ENCODE data around the gene C2CD4B. TPM values are rescaled to one million over a fixed set of nuclear protein-coding genes. Genes with fewer than 3 reads are reported as not detected.

Gene C2CD4B
- total RNA-seq, 1 donor from 2014 or later: 5.9 TPM

DNA sequence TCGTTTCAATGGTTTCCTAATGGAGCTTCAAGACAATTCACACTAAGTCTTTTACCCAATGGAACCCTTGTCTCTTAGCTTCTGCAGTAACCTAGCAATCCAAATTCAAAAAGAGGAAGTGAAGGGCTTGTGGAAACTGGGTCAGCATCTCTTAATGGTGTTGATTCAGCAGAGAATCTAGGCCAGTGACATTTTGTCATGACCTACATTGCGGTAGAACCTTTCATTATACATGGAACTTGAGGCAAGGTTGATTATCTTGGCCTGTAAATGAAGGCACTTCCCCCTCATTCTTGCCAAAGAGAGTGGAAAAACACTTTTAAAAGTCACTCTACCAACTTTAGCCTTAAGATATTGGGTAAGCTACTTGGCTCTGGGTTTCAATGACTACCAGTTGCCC is 42.8 kb downstream of the C2CD4B start:
- ATAC-seq (no peak), DNase-seq (ENCODE audit: low spot score) (no peak)
- intact Hi-C loops (cut with DNase I): loop anchor here (5.0 kb wide), 1 partner anchor 55 kb away; the partner anchor contains the start of gene C2CD4A

DNA sequence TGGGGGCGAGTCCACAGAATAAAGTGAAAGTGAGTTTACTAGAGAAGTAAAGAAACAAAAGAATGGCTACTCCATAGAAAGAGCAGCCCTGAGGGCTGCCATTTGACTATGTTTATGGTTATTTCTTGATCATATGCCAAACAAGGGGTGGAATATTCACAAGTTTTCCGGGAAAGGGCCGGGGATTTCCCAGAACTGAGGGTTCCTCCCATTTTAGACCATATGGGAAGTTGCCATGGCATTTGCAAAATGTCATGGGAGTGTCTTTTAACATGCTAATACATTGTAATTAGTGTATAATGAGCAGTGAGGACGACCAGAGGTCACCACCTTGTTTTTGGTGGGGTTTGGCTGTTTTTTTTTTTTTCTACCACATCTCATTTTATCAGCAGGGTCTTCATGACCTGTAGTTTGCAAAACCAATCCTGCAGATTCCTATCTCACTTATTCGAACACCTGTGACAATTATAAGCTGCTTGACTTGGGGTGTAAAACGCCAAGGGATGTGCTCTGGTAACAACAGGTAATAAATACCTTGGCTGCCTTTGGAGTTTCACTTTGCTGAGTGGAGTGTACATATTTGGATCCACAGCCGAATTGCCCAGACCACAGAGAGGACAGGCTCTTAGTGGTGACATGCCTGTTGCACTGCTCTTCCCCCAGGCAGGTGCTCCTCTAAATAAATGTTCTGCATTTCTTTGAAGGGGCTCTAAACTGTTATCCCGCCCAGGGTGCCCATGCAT is 43.6 kb downstream of the C2CD4B start:
- ATAC-seq: no peak
- no peak for DNase-seq (ENCODE audit: low spot score)

DNA sequence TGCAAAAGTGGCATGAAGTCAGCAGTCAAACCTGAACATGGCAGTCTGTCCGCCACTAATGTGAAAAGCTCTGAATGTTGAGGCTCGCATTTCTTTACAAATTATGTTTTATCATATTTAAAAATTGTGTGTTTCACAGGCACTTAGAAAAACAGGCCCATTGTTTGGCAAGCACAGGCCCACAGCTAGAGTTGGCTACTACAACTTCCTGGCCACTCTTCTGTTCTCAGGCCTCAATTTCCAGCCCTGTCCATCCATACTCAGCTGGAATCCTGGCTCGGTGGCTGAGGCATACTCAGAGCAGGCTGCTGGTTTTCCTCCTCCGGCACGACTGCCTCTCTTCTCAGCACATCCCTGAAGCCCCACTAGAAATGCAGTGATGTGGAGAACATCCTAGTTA is 44.3 kb downstream of the C2CD4B start:
- DNase-seq (ENCODE audit: low spot score) (no peak), ATAC-seq (no peak)
- intact Hi-C loops (cut with DNase I): loop anchor here (5.0 kb wide), 1 partner anchor 53 kb away; the partner anchor contains the start of gene C2CD4A

More for the DNA sequence above, 43.6 kb downstream of the C2CD4B start:
- intact Hi-C loops (cut with DNase I): loop anchor here (5.0 kb wide), 1 partner anchor 54 kb away; the partner anchor contains the start of gene C2CD4A

DNA sequence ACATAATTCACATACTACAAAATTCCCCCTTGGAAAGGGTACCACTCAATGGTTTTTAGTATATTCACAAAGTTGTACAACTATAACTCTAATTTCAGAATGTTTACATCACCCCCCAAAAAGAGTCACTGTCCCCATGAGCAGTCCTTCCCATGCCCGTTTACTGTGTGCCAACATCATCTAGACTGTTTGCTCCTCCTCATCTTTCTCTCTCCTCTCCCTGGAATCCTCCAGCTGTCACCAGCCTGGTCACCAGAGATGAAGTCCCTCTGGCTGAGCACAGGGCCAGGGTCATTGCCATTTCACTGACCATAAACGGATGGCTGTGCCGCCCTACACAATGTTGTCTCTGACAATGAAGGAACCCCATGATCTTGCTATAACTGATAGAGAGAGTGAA is 45.2 kb downstream of the C2CD4B start:
- intact Hi-C loops (cut with DNase I): loop anchor here (5.0 kb wide), 1 partner anchor 53 kb away; the partner anchor contains the start of gene C2CD4A
- ATAC-seq (no peak), DNase-seq (ENCODE audit: low spot score) (no peak)

DNA sequence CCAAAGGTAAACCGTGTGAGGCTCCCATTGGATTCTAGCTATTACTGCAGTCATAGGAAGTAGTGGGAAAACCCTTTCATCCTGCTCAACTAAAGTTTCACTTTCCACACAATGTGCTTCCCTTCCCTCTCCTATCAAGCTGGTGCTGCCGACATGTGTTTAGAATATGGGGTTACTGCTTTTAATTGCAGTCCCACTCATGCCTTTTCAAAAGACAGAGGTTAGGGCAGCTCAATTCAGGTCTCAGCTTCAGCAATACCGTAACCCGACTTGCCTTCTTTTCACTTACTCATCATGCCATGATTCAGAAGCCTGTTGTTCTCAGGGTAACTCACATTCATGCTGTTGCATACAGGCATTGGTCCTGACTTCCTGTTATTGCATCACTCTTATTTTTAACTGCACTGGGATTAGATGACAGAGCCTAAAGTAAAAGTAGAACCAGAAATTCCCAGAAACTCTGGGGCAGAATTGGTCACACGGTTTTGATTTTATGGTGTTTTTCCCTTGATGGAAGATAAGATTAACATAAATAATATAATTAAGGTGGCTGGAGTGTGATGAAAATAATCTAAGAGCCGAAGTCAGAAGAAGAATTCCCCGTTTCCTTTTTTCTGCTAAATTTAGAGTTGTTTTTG is 45.7 kb downstream of the C2CD4B start:
- intact Hi-C loops (cut with DNase I): no loop called here
- ATAC-seq (peak; percentile 73), DNase-seq (ENCODE audit: low spot score) (no peak)

DNA sequence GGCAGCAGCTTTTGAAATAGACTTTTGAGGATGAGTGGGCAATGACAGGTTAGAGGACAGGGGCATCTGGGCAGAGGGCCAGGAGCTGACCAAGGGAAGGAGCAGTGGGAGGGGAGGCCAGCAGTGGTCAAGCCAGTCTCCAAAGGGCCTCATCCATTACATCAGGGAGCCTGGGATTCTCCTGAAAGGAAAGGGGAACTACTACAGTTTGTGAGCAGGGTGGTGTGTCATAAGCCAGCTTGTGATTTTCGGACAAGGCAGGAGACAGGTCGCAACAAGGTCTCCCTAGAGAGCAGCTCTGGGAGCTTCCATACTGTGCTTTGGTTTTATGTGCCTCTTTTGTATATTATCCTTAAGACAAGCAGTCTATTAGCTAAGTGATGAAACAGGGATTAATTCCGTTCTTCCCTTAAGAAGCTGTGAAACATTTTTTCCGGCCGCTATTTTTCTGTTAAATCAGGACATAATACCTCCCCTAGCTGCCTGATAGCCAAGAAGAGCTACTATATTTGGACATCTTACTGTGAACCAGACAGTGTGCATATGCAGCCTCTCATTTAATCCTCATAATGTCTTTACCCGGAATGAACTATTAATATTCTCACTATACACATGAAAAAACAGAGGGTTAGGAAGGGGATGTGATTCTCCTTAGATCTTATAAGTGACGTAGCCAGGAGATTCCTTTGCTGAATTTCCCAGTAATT is 46.4 kb downstream of the C2CD4B start:
- no peak for DNase-seq (ENCODE audit: low spot score)
- intact Hi-C loops (cut with DNase I): no loop called here
- ATAC-seq: no peak

- DNase-seq (ENCODE audit: low spot score) (no peak), ATAC-seq (no peak)
- intact Hi-C loops (cut with DNase I): no loop called here
Observed at GRCh38 chr15:62115847-62116246, 49.2 kb downstream of the C2CD4B start.

Other genes with a start within 250 kb of the C2CD4B start
- 124 TPM for gene VPS13C, start 104.8 kb downstream of the C2CD4B start, total RNA-seq
- not detected for gene C2CD4A, start 98.3 kb downstream of the C2CD4B start, total RNA-seq
- 49.3 TPM for gene TLN2, start 225.3 kb upstream of the C2CD4B start, total RNA-seq